Loucy (cell line): ENCODE results near the gene RHOA.
A peak's percentile ranks its signal among the peaks of the same experiment; 100 is the strongest.

Experiments used
- EZH2phosphoT487 ChIP-seq: fragments of 200-600 bp; IDR thresholded peaks from 2 replicates; pipeline ENCODE4 v1.6.1; 2018; ENCODE audit warnings: antibody characterized with exemption, mild to moderate bottlenecking, moderate library complexity, borderline replicate concordance
- TF ChIP-seq, protein P1 (sequence below): fragments of 200-600 bp; sonication (generic); conservative IDR thresholded peaks from 2 replicates; pipeline ENCODE4 v1.5.1; 2014; ENCODE audit warnings: mild to moderate bottlenecking, antibody characterized with exemption, low read length

DNA sequence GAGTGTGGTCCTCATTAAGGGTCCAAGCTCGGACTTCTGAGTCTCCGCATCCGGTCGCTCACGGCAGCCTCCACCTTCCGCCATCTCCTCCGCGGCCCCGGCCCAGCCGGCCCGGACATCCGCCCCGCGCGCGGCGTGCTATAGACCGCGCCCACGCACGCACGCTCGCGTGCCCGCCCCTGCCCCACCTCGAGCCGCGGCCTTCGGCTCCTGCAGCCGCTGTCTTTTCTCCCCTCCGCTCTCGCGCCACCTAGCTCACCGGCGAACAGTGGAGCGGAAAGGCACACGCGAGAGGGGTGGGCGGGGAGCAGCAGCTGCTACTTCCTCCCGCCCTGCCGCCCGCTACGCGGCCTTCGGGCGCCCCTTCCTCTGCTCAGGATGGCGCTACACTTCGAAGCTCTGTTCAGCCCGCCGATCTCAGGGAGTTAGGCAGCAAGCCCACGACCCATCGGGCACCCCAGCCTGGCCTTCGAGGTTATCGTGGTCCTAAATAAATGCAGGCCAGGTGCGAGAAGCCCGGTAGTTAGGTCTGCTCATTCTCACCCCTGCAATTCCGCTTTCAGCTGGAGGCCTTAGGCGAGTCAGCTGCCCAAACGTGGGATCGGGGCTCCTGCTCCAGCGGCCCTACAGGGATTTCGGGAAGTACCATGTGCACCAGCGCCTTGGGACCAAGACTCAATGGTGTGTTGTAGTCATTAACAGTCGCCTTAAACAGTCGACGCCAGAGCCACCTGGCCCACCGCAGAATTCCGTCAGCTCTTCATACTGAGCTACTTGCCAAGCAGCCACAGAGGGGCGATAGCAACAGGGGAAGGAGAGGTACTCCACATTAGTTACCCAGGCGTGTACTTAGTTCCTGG lies 71.6 kb downstream of the RHOA start, which contains the start of gene USP4:
- TF ChIP-seq, protein P1, sequence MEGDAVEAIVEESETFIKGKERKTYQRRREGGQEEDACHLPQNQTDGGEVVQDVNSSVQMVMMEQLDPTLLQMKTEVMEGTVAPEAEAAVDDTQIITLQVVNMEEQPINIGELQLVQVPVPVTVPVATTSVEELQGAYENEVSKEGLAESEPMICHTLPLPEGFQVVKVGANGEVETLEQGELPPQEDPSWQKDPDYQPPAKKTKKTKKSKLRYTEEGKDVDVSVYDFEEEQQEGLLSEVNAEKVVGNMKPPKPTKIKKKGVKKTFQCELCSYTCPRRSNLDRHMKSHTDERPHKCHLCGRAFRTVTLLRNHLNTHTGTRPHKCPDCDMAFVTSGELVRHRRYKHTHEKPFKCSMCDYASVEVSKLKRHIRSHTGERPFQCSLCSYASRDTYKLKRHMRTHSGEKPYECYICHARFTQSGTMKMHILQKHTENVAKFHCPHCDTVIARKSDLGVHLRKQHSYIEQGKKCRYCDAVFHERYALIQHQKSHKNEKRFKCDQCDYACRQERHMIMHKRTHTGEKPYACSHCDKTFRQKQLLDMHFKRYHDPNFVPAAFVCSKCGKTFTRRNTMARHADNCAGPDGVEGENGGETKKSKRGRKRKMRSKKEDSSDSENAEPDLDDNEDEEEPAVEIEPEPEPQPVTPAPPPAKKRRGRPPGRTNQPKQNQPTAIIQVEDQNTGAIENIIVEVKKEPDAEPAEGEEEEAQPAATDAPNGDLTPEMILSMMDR = peak; percentile 64
- TF ChIP-seq EZH2phosphoT487 = no peak
